Measurements from ENCODE around the gene MS4A1.
"Not testable (repeated sequence)": the region's sequence is repeated elsewhere in the genome, so short reads cannot be mapped to it uniquely, and the experiment has no call there.

The MS4A1 gene

GRCh38 chr11:60504219-60504905 is 48.7 kb downstream of the MS4A1 start:
- DNase-seq, result no peak

DNA sequence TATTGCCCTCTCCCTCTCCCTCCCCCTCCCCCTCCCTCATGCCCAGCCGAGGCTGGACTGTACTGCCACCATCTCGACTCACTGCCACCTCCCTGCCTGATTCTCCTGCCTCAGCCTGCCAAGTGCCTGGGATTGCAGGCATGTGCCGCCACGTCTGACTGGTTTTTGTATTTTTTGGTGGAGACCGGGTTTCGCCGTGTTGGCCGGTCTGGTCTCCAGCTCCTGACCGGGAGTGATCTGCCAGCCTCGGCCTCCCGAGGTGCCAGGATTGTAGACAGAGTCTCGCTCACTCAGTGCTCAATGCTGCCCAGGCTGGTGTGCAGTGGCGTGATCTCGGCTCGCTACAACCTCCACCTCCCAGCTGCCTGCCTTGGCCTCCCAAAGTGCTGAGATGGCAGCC is 54.0 kb downstream of the MS4A1 start:
- DNase-seq, result not testable (repeated sequence)

DNA sequence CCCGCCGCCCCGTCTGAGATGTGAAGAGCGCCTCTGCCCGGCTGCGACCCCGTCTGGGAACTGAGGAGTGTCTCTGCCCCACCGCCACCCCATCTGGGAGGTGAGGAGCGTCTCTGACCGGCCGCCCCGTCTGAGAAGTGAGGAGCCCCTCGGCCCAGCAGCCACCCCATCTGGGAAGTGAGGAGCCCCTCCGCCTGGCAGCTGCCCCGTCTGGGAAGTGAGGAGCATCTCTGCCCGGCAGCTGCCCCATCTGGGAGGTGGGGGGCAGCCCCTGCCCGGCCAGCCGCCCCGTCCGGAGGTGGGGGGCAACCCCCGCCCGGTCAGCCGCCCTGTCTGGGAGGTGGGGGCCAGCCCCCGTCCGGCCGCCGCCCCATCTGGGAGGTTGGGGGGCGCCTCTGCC is 54.6 kb downstream of the MS4A1 start:
- not testable (repeated sequence) for DNase-seq

DNA sequence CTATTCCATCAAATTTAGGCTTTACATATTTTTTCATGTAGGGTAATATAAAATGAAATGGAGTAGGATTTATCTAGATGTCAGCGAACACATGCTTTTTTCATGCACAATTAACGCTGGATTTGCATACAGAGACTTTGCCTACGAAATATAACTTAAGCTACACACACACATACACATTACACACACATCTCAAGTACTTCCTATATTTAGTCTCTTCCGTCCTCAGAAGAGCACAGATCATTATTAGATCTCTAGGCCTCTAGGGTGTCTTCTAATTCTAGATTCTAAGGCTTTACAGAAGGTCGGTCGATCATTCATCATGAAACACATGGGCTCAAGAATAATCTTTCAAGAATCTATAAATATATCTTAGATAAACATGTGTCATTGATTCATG is 55.7 kb downstream of the MS4A1 start:
- DNase-seq, result no peak

DNA sequence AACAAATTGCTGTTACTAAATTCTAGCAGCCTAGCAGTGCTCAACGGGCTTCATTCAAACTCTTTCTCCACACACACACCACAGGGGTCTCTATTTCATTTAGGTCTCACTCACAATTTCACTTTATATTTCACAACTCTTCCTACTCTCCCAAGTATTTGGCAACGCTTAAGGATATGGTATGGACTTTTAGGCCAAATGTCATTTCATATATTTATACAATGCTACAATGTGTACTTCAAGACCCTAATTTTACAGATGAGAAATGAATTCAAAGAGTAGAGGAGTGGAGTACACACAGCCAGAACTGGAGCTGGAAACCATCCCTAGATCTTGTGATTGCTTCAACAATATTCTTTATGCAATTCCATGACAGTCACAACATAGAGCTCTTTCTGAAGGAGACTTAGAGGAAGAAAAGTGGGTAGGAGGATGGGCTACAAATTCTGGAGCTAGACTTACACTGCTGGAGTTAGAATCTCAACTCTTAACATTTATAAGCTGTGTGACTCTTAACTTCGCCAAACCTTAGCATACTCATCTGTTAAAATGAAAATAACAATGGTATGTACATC is 57.1 kb downstream of the MS4A1 start:
- no peak for DNase-seq

DNA sequence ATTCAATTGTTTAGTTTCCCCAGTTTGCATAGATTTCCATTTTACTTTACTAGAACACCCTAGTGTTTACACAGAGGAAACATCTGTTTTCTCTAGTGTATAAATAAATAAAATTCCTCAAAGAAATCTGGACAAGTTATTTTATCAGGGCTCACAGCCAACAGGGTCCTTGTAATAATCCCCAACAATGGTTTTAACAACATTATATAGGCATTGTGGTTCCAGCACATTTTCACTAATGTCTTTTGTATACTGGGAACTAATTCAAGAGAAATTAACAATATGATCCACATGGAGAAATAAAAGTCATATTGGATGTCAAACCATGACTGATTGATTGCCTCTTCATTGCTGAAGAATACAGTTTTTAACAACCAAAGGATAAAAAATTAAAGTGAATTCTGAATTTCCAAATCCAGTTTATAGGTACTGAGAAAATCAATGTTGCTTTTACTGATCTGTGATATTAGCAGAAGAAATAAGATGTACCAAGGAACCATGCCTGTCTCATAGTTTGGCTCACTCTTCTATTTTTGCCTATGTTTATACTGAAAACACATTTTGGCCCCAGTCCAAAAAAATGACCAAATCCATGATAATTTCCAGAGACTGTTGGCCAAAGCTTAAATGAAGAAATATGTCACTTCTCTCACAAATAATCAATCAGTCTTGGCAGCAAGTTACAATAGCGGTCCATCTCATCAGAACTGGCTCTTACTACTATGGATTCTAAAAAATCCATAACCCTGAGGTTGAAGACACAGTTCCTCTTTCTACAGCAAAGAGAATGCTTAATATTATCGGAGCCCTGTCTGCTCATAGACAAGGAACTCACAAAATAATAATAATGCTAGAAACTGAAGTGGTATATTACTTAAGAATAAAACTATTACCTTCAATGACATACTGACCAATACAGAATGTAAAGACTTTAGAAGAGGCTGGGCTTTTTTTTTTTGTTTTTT is 58.1 kb downstream of the MS4A1 start:
- DNase-seq, result no peak

GRCh38 chr11:60515144-60515855 is 59.7 kb downstream of the MS4A1 start, which contains the start of gene MS4A13:
Gene MS4A13 (plus strand): TSS chr11:60515392. CDS start chr11:60518084, 2,692 bp downstream.
- DNase-seq, result no peak

Measured in activated CD8-positive, alpha-beta memory T cell treated with anti-CD3 and anti-CD28 coated beads for 24 hours (primary cell).